WTC11 (cell line): Measurements from ENCODE around the gene PRKN.

Experiments
- PRDM15 ChIP-seq: sonication (generic); formaldehyde crosslinking; IDR thresholded peaks from 2 replicates; pipeline ENCODE4 v1.8.0; 2022; ENCODE audit warnings: missing genetic modification reagents
- TF ChIP-seq, protein P1 (sequence below): fragments of 200-600 bp; IDR thresholded peaks from 2 replicates; pipeline ENCODE4 v1.8.0; 2022; ENCODE audit warnings: antibody characterized with exemption

DNA sequence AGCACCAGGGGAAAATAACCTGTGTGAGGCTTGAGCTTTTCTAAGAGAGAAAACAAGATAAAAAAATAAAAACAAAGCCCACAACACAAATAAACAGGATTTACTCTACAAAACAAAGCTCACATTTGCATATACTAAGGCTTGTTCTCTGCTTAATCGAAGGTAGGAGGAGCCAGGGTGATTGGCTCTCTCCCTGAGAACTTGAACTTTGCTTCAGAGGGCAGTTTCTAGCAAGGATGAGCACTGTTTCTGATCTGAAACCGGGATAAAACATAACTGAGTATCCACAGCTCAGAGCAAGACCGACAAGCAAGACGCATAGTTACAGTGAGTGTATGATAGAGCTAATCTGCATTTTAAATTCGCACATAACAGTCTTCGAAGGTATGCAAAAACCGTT, 200.6 kb downstream of the PRKN start:
- TF ChIP-seq PRDM15 (CRISPR knock-in tag) = no peak
- TF ChIP-seq, protein P1, sequence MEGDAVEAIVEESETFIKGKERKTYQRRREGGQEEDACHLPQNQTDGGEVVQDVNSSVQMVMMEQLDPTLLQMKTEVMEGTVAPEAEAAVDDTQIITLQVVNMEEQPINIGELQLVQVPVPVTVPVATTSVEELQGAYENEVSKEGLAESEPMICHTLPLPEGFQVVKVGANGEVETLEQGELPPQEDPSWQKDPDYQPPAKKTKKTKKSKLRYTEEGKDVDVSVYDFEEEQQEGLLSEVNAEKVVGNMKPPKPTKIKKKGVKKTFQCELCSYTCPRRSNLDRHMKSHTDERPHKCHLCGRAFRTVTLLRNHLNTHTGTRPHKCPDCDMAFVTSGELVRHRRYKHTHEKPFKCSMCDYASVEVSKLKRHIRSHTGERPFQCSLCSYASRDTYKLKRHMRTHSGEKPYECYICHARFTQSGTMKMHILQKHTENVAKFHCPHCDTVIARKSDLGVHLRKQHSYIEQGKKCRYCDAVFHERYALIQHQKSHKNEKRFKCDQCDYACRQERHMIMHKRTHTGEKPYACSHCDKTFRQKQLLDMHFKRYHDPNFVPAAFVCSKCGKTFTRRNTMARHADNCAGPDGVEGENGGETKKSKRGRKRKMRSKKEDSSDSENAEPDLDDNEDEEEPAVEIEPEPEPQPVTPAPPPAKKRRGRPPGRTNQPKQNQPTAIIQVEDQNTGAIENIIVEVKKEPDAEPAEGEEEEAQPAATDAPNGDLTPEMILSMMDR = no peak
